Measurements from ENCODE around the gene RNF175.

The RNF175 gene

DNA sequence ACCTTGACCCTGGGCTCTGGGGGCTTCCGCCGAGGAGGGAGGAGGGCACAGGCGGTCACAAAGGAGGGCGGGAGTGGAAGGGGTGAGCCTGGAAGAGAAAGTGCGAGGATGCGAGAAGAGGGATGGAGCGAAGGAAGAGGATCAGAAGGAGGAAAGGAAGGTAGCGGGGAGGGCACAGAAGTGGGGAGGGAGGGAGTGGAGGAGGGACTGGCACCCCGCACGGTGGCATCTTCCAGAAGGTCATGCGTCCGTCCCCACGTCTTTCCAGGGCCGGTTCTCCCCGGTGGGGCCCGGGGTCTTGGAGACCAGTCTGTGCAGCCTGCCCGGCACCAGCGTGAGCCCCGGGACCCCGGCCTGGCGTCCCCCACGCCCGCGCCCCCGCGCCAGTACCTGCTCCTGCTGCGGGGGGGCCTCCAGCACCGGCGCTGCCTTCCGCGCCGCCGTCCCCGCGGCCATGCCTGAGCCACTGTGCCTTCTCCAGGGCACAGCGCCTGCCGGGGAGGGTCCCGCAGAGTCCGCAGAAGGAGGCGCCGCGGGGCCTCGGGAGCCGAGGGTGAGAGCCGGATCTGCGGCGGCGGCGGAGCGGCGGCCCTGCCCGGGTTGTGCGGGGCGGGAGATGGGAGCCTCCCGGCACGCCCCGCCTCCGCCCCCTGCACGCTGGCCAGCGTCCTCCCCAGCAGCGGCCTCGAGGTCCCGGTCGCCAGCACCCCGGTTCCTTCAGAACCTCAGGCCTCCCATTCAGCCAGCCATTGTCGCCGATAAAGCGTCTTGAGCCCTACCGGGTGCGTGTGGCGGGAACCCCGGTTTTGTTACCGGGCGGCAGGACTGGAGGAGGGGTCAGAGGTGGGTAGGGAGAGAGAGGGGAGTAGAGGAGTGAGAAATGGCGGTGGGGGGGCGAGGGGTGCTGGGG, at the start of gene RNF175:
TSS of gene RNF175 (minus strand) at position 618 of the 910 bp plus-strand sequence. CDS start at position 456, 162 bp downstream.
- DNase-seq, result no peak

DNA sequence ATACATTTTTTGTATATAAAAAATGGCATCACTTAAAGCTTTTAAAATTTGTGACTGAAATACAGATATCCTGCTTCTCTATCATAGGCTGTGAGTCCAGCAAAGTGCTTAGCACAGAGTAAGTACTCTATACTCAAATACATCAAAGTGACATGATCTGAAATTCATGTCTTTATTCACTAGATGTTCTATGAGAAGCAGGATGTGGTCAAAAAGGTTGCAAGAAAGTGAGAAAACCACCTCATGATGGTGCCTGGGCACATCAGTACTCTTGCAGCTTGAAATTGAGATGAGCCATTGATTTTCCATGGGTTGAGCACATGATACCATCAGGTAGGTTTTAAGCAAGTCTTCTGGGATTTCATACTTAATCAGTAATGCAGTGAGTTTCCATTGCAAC, 49.5 kb upstream of the RNF175 start:
- no peak for DNase-seq

DNA sequence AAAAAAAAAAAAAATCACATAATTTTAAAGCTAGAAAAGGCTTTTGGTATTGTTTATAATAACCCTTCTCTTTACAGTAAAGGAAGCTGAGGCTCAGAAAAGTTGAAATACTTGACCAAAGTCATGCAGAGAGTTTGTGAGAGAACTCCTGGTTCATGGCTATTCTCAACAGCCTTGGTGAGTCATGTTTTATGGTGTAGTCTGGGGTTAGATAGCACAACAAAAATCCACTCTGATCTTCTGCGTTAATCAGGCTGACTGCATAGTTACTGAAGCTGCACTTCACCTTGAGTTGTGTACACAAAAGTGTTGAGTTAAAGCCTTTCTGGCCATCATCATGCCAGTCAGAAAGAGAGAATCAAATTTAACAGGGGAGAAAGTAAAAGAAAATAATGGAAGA, 48.4 kb upstream of the RNF175 start:
- no peak for DNase-seq

DNA sequence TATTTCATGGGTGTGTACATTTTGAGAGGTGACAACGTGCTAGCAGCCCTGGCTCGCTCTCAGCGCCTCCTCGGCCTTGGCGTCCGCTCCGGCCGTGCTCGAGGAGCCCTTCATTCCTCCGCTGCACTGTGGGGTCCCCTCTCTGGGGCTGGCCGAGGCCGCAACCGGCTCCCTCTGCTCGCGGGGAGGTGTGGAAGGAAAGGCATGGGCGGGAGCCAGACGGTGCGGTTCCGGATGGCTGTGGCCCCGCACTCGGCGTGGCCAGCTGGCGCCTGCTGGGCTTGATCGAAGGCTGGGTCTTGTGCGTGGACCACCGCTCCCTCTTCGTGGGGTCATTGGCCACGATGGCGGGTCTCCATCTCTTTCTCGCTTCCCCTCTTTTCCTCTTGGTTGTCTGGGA, 46.2 kb upstream of the RNF175 start:
- no peak for DNase-seq

DNA sequence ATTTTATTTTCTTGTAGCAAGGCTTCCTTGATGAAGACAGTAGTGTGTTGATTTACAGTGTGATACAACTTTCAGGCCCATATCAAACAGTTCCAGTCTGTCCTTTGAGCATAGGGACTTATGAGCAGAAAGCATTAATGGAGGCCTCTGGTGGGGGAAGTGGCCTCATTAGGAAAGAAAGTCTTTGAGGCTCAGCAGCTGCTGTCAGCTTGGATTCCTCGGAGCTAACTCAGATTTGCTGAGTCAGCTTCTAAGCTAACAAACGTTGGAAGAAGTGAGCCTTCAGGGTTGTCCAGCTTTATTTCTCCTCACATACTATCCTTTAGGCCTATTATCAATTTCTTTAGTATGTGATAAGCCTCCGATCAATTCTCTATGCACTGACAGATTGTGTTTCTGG, 44.9 kb upstream of the RNF175 start:
- DNase-seq, result no peak

DNA sequence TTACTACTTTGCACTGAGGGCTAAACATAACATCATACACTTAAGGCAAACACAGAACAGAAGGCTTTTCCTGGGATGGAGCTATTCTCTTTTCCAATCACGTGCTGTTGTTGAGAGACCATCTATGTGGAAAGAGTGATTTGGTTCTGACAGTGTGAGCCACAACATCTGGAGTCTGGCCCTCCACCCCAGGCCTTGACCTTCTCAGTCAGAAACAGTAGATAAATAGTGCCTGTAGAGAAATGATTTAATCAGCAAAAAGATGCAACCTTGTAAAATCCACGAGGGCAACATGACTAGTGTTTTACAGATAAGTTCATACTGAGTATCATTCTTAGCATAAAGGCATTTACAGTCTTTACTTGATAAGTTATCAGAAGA, 39.9 kb upstream of the RNF175 start:
- DNase-seq, result no peak

DNA sequence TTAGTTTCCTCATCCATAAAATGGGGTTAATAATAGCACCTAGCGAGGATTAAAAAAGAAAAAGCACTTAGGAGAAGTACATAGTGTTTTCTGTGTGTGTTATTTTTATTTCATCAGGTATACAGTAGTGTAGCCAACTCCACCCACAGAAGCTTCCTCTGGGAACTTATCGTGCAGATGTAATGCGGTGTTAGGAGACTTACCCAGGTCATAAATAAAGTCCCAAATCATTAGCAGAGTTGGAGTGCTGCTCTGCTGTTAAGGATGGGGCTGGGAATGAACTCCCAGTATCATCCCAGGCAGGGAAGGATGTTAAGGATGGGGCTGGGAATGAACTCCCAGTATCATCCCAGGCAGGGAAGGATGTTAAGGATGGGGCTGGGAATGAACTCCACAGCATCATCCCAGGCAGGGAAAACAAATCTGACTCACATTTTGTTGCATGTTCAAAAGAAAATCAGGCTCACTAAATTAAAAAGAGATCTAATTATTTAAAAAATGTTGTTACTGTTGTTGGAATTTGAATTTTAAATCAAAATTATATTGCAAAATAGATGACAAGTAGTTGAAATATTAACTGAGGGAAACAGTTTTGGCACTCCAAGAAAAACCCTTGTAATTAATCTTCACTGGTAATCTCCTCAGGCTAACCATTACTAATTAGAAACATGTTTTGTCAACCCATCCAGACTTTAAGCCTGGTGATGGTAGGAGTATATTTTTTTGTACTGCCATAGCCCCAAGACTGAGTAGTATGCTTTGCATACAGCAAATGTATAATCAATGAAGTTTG, 39.3 kb upstream of the RNF175 start:
- DNase-seq, result no peak

DNA sequence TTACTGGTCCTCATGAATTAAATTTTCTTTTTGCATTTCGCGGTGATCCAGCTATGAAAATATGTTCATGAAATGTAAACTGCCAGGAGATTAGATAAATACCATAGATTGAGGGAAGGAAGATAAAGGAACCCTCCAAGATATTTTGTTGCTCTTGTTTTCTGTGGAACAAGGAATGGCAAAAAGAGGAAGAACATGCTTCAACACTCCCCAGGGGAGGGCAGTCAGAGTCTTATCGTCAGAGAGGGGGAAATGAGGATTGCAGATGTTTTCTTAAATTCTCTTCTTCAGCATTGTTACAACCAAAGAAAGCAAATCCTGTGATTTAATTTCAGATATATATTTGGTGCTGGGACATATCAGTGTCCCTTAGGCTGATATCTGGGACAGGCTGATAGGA, 38.6 kb upstream of the RNF175 start:
- DNase-seq, result peak; percentile 22

DNA sequence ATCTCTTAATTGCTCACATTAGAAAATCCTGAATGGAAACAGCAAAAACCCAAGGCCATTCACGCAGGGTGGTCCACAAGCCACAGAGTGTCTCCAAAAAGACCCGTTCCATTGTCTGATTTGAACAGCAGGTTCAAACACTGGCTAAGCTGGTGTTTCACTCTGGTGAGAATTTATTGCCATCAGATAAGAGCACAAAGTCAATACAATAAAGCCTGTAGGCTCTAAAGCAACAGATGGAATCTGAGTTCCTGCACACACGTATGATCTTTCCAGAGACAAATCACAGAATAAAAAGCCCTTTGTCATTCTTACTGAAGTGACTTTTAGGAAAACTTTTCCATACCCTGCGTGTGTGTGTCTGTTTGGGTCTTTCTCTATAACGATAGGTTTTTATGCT, 34.2 kb upstream of the RNF175 start:
- no peak for DNase-seq

DNA sequence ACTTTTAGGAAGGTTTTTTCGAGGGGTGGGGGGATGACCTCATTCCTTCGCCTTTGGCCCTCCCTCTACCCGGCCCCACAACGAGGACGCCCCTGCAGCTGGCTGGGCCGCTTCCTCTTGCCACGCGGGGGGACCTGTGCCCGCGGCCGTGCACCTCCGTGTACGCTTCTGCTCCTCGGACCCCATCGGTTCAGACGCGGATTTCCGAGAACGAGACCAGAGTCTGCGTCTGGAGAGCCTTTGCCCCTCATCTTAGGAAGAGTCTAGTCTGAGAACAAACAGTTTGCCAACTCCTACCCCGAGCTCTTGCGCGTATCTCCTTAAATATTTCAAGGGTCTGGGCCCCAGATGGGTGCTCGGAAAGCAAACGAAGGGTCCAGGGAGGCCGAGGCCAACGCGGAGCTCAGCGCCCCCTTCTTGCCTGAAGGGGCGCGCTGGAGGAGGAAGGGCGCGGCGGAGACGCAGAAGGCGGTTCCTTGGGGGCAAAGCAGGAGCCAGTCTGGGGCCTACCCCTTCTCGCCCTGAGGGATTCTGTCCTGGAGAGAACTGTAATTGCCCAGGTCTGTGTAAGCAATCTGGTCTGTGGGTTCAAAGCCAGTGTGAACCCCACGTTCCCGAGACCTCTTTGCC, 32.9 kb upstream of the RNF175 start:
- DNase-seq, result no peak

DNA sequence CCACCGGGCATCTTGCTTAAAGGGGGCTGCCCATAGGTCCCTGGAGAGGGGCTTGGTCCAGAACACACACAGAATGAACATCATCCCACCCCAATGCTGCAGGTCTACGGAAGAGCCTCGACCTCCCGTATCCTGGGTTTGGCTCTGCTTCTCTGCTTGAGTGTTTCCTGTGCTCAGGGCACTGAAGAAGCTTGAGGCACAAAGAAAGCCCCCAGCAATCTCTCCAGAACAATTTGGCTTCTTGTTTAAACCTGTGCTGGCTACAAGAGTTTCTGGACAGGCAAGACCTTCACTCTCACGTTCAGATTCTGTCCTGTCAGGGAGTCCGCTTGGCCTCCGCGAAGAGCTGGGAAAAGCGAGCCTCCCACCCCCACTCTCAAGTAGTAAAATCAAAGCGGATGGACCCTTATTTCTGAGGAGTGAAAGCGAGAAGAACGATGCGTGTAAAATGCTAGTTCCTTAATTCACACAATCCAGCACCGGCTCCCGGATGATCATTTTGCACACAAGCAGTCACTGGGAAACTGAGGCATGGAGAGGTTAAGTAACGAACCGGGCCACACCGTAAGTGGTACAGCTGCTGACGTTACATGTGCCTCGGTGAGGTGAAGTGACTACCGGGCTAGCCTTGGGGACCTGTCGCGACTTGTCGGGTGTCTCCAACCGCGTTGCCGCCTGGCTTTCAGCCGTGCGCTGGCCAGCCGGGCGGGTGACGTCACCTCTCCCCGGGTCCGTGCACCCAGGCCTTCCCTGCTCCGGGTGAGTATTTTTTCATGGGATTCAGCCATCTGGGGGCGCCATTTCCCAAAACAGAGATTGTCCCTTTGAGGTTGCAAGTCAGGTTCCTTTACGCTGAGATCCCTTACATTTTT, 32.2 kb upstream of the RNF175 start:
- DNase-seq, result peak; percentile 26

DNA sequence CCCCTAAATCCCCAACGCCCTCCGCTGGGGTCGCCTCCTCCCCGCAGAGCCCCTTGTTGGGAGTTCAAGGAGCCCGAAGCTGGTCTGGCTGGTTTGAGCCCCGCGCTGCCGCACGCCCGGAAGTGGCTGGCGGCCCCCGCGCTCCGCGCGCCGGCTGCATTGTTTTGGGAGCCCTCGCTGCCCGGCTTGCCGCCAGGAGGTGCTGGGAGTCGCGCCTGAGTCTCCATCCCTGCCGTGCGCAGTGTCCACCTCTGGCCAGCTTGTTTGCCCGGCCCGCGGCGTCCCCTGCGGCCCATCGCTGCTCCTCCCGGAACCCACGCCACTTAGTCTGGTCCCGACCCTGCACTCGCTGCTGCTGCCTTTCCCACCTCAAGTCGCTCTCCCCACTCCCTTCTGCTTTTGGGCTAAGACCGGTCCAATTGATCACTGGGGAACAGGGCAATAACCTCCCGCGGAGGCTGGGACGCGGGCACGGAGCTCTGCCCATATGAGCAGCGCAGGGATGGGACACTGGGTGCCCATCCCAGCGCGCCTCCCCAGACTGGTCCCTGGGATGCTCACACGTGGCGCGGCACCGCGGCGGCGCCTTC, 31.2 kb upstream of the RNF175 start:
- no peak for DNase-seq

DNA sequence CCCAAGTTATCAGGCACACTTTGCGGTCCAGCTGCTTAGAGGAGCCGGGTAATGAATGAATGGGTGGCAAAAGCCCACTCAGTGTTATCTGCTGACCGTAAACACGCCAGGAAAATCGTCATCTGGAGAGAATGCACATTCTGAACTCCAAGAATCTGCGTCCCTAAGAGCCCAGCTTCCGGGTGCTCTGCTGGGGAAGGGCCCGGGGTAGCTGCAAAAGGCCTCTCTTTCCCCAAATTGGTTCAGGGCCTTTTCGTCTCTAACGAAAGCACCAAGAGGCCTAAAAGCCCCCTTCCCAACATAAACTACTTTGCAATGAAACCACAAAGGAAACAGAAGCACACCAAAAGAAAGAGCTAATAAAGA, 30.7 kb upstream of the RNF175 start:
- no peak for DNase-seq

DNA sequence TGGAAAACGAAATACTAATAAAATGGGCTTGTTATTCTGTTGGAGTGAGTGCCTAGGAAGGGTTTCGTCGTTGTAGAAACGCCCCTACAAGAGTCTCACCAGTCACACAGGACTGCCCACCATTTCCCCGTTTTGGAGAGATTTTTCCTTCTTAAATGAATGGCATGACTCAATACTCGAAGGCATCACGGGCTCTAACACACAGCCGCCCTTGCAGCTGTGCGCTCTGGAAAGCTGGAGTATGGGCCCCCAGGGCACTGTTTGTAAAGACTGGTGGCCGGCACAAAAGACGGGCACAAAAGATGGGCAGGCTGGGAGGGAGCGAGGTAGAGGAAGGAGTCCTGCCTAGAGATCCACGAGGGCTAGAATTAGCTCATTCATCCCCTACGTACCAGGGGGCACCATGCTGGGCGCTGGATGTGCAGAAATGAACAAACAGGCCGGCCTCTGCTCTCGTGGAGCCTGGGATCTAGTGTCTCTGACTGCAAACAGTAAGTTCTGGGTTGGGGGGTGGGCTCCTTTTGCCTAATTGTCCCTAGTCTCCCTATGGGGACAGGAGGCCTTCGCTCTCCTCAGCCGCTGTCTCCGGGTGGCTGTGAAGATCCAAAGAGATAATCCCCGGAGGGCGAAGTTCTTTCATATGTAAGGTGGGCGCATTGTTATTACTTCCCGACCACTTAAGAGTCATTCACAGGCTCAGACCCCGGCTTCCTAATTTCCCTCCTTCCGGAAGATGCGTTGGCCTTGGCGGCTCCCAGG, 30.1 kb upstream of the RNF175 start:
- DNase-seq, result no peak

DNA sequence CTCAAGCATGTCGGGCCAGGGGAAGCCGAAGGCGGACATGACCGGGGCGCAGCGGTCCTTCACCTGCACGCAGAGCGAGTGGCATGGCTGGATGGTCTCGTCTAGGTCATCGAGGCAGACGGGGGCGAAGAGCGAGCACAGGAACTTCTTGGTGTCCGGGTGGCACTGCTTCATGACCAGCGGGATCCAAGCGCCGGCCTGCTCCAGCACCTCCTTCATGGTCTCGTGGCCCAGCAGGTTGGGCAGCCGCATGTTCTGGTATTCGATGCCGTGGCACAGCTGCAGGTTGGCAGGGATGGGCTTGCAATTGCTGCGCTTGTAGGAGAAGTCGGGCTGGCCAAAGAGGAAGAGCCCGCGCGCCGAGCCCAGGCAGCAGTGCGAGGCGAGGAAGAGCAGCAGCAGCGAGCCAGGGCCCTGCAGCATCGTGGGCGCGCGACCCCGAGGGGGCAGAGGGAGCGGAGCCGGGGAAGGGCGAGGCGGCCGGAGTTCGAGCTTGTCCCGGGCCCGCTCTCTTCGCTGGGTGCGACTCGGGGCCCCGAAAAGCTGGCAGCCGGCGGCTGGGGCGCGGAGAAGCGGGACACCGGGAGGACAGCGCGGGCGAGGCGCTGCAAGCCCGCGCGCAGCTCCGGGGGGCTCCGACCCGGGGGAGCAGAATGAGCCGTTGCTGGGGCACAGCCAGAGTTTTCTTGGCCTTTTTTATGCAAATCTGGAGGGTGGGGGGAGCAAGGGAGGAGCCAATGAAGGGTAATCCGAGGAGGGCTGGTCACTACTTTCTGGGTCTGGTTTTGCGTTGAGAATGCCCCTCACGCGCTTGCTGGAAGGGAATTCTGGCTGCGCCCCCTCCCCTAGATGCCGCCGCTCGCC, 28.8 kb upstream of the RNF175 start, which contains the start of gene SFRP2:
TSS of gene SFRP2 (minus strand) at position 671 of the 864 bp plus-strand sequence. CDS start at position 423, 248 bp downstream.
- no peak for DNase-seq

DNA sequence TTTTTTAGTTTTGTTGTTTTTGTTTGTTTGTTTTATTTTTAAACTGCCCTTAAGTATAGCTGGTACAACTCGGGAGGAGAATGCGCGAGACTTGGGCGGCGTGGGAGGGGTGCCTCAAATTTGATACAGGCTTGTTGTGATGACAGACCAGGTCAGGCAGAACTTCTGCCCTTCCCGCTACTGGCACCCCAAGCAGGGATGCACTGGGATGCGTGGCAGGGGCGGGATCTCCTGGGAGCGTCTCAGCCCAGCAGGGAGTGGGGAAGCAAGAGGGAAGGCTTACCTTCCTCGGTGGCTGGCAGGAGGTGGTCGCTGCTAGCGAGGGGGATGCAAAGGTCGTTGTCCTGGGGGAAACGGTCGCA, 28.2 kb upstream of the RNF175 start:
- DNase-seq, result no peak

DNA sequence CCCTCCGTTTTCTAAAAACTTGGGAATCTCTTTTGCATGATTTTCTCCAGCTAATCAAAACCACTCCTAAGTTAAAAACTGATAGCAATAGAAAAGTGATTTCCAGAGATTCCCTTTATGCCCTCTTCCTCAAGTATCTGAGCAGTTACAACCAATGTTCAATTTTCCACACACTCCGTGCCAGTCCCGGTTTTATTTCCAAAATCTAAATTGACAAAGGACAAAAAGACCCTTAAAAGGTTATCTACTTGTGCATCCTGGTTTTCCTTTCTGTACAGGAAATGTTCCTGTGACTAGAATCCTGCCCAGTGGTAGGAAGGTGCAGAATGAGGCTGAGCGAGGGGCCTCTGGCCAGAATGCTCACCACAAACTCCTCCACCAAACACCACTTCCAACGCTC, 27.8 kb upstream of the RNF175 start:
- DNase-seq, result no peak

DNA sequence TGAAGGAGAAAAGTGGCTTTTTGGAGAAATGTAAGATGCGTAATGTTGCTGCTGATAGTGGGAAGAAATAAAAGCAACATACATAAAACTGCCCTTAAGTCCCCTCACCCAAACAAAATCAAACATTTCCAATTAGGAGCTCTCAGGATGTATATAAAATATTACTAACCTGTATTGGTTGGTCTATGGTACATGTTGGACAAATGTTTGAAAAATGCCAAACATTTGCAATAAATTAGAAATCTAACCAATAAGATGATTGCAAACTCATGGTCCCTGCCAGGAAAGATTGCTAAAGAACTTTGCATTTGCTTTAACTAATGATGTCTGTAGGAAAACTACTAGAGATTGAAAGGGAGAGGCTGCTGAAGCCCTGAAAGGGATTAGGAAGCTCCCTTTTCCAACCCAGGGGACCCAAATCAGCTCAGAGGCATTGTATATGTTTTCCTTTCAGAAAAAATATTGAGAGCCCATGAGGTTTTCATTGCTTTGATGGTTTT, 27.3 kb upstream of the RNF175 start:
- DNase-seq, result no peak

DNA sequence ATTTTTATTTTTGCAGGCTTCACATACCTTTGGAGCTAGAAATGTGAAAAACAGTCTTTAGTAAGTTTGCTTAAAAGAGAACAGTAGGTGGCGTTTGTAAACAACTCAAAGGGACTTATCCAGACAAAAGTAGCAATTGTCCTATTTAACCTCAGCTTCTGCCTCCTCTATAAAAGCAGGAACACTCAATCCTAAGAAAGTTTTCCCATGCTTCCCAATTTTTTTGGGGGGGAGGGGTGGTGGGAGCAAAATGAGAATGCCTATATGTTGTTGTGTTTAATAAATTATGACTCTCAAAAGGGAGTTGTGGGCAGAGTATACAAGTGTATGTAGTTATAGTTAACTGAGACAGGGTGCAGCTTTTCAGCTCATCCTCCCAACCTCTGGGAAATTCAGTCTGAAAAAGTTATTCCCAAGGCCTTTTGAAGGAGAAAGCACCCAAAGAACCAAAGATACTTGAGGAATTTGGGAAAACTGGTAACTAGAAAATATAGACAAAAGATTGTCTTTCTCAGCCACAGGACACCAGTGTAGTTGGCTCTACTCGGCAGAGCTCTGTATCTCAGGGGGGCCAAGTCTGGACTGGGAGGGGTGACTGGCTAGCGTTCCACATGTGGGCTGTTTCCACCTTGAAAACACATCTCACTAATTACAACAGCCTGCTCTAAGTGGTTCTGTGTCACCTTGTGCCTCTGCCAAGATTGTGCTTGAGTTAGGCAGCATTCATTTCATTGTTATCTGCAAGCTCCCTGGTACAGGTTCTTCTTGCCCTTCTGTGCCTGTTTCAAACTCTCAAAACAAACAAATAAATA, 26.3 kb upstream of the RNF175 start:
- DNase-seq, result peak; percentile 39

Data from MV-4-11 (cell line).